DMS53 treated with DMSO at 0.1 percent for 48 hours (cell line): ENCODE data around the gene FAM171A2.
A peak's percentile ranks its signal among the peaks of the same experiment; 100 is the strongest.
"Not testable (repeated sequence)": the region's sequence is repeated elsewhere in the genome, so short reads cannot be mapped to it uniquely, and the experiment has no call there.

Experiments
- DNase-seq: peaks from one replicate; lab custom pipeline; 2025; ENCODE audit not compliant: unreplicated experiment; lab: John Stamatoyannopoulos, UW

Gene FAM171A2

GRCh38 chr17:44384281-44384822 lies 20.7 kb upstream of the FAM171A2 start:
- no peak for DNase-seq

- no peak for DNase-seq
These were observed 20.2 kb upstream of the FAM171A2 start for GRCh38 chr17:44383861-44384260.

- no peak for DNase-seq
These were observed 19.7 kb upstream of the FAM171A2 start for GRCh38 chr17:44383363-44383762.

- no peak for DNase-seq
These were observed 19.3 kb upstream of the FAM171A2 start for GRCh38 chr17:44382917-44383316.

GRCh38 chr17:44381810-44382305 lies 18.2 kb upstream of the FAM171A2 start:
- no peak for DNase-seq

- DNase-seq: no peak
These were observed 17.1 kb upstream of the FAM171A2 start for GRCh38 chr17:44380767-44381166.

GRCh38 chr17:44379887-44380286 lies 16.2 kb upstream of the FAM171A2 start:
- DNase-seq: no peak

- no peak for DNase-seq
These were observed 14.6 kb upstream of the FAM171A2 start for GRCh38 chr17:44378171-44378705.

- DNase-seq: no peak
These were observed 13.1 kb upstream of the FAM171A2 start for GRCh38 chr17:44376779-44377178.

- DNase-seq: no peak
These were observed 12.5 kb upstream of the FAM171A2 start for GRCh38 chr17:44376124-44376523.

- peak; percentile 29 for DNase-seq
These were observed 11.8 kb upstream of the FAM171A2 start for GRCh38 chr17:44375196-44376017.

- DNase-seq: peak; percentile 20
These were observed 10.9 kb upstream of the FAM171A2 start for GRCh38 chr17:44374306-44375195.

- no peak for DNase-seq
These were observed 8.4 kb upstream of the FAM171A2 start for GRCh38 chr17:44372036-44372435.

GRCh38 chr17:44369414-44370023 lies 5.9 kb upstream of the FAM171A2 start:
- not testable (repeated sequence) for DNase-seq

- not testable (repeated sequence) for DNase-seq
These were observed 5.0 kb upstream of the FAM171A2 start for GRCh38 chr17:44368391-44369243.

- no peak for DNase-seq
These were observed 3.8 kb upstream of the FAM171A2 start for GRCh38 chr17:44367231-44367979.

GRCh38 chr17:44365051-44365450 lies 1.4 kb upstream of the FAM171A2 start:
- DNase-seq: not testable (repeated sequence)

GRCh38 chr17:44362949-44363612 lies 572 bp downstream of the FAM171A2 start:
- no peak for DNase-seq
